HepG2 (cell line): ENCODE measurements around the gene KAT2A. TPM values are rescaled to one million over a fixed set of nuclear protein-coding genes. Genes with fewer than 3 reads are reported as not detected.

Experiments
- AGO1 ChIP-seq: fragments of 200-400 bp; formaldehyde crosslinking; IDR thresholded peaks from 2 replicates; pipeline ENCODE4 v1.6.1; 2017; ENCODE audit warnings: mild to moderate bottlenecking, low read depth, low read length, moderate library complexity; ENCODE audit not compliant: poor library complexity, severe bottlenecking
- ARHGAP35 ChIP-seq: sonication (generic); formaldehyde crosslinking; IDR thresholded peaks from 2 replicates; pipeline ENCODE4 v1.9.0; 2022; ENCODE audit warnings: mild to moderate bottlenecking, inconsistent platforms, moderate library complexity, missing genetic modification reagents, borderline replicate concordance
- CEBPB ChIP-seq: IDR thresholded peaks from 2 replicates; pipeline ENCODE4 v1.6.1; 2011; ENCODE audit warnings: low read depth, low read length, improper control_type of control experiment, borderline replicate concordance
- CHCHD3 ChIP-seq: sonication (generic); formaldehyde crosslinking; IDR thresholded peaks from 2 replicates; pipeline ENCODE4 v1.8.0; 2022; ENCODE audit warnings: mild to moderate bottlenecking, missing genetic modification reagents, moderate library complexity
- EEA1 ChIP-seq: sonication (generic); formaldehyde crosslinking; IDR thresholded peaks from 2 replicates; pipeline ENCODE4 v1.5.1; 2020; ENCODE audit warnings: mild to moderate bottlenecking, missing genetic modification reagents, borderline replicate concordance
- GATAD2A ChIP-seq: IDR thresholded peaks from 2 replicates; pipeline ENCODE4 v1.6.1; 2016
- MED1 ChIP-seq: sonication (generic); formaldehyde crosslinking; IDR thresholded peaks from 2 replicates; pipeline ENCODE4 v1.4.0; 2020; ENCODE audit warnings: missing genetic modification reagents
- NR2F6 ChIP-seq, 2 experiments: IDR thresholded peaks; 2 replicates each; pipeline ENCODE4 v1.6.1; 2016; ENCODE audit warnings: antibody characterized with exemption in 1 of 2, mild to moderate bottlenecking in 1 of 2
- TFE3 ChIP-seq: IDR thresholded peaks from 2 replicates; pipeline ENCODE4 v1.6.1; 2016
- TRIM22 ChIP-seq: fragments of 450-650 bp; IDR thresholded peaks from 2 replicates; pipeline ENCODE4 v1.6.1; 2017
- ZBED4 ChIP-seq: sonication (generic); formaldehyde crosslinking; IDR thresholded peaks from 2 replicates; pipeline ENCODE4 v1.4.0; 2020; ENCODE audit warnings: missing genetic modification reagents, borderline replicate concordance
- ZBTB38 ChIP-seq: sonication (generic); formaldehyde crosslinking; IDR thresholded peaks from 2 replicates; pipeline ENCODE4 v1.5.1; 2020; ENCODE audit warnings: mild to moderate bottlenecking, missing genetic modification reagents
- ZNF232 ChIP-seq: sonication (generic); formaldehyde crosslinking; IDR thresholded peaks from 2 replicates; pipeline ENCODE4 v1.4.0; 2020; ENCODE audit warnings: missing genetic modification reagents, borderline replicate concordance
- ZNF329 ChIP-seq: sonication (generic); formaldehyde crosslinking; IDR thresholded peaks from 2 replicates; pipeline ENCODE4 v1.9.0; 2021; ENCODE audit warnings: low read depth, mild to moderate bottlenecking, missing genetic modification reagents
- ZNF446 ChIP-seq: sonication (generic); formaldehyde crosslinking; IDR thresholded peaks from 2 replicates; pipeline ENCODE4 v1.5.0; 2020; ENCODE audit warnings: mild to moderate bottlenecking, missing genetic modification reagents
- ZNF75D ChIP-seq: sonication (generic); formaldehyde crosslinking; IDR thresholded peaks from 2 replicates; pipeline ENCODE4 v1.8.1; 2023; ENCODE audit warnings: missing genetic modification reagents, mild to moderate bottlenecking, borderline replicate concordance
- polyA plus RNA-seq, 8 experiments: library from polyadenylated mRNA; depleted of rRNA in 3 of 8; stranded (reverse) in 7 of 8; unstranded in 1 of 8; fragments of >200 nt; fragmentation: Illumina TruSeq in 4 of 8; extraction: Trizol in 4 of 8; gene quantifications; 2 replicates each; pipeline versions ENCODE4 v1.2.1 to v1.2.3, GENCODE V29; 2011 to 2016; ENCODE audit warnings: low read depth in 4 of 8, missing spikeins in 1 of 8, mixed read lengths in 1 of 8; ENCODE audit not compliant: insufficient read depth in 1 of 8
- total RNA-seq, 5 experiments: library from RNA; depleted of rRNA; stranded (reverse); fragments of >200 nt; fragmentation: Illumina TruSeq; extraction: Trizol; gene quantifications; 2 replicates each; pipeline ENCODE4 v1.2.3, GENCODE V29; 2016; ENCODE audit warnings: low read depth in 1 of 5

Gene KAT2A
- total and polyA plus RNA-seq, 2 of the 13 experiments (the other 11 are each of a cell fraction or from before 2014, with no cell fraction given), result 29.1 to 90.4 TPM

GRCh38 chr17:42087736-42088705 lies 33.1 kb downstream of the KAT2A start (continued):
- no peak for TF ChIP-seq ZBED4
- TF ChIP-seq ZNF329 (CRISPR knock-in tag), result no peak
- TF ChIP-seq ZNF446 (CRISPR knock-in tag), result no peak
- peak; percentile 73 for TF ChIP-seq TFE3 (CRISPR knock-in tag)
- TF ChIP-seq EEA1 (CRISPR knock-in tag), result no peak
- TF ChIP-seq NR2F6 (IDR thresholded peaks at IDR 0.05), result peak; percentile 7; the same call in 1 of the 2 replicates
- peak; percentile 34; the same call in 1 of the 2 replicates for TF ChIP-seq NR2F6 (CRISPR knock-in tag; IDR thresholded peaks at IDR 0.05)
- 0 out of 2 replicates have a peak, but pooled peaks have one; percentile 30 for TF ChIP-seq ZBTB38
- no peak for TF ChIP-seq ZNF232 (CRISPR knock-in tag)
- TF ChIP-seq MED1 (CRISPR knock-in tag), result 0 out of 2 replicates have a peak, but pooled peaks have one; percentile 15
- peak; percentile 95 for TF ChIP-seq CEBPB
- TF ChIP-seq GATAD2A (CRISPR knock-in tag), result peak; percentile 93
- no peak for TF ChIP-seq ZNF75D (CRISPR knock-in tag)
- peak; percentile 72; the same call in 1 of the 2 replicates for TF ChIP-seq ARHGAP35 (CRISPR knock-in tag)
- TF ChIP-seq CHCHD3 (CRISPR knock-in tag), result no peak
- TF ChIP-seq AGO1, result peak; percentile 75
- TF ChIP-seq TRIM22, result no peak
